Measurements from ENCODE around the gene RGS7. TPM values are rescaled to one million over a fixed set of nuclear protein-coding genes. Genes with fewer than 3 reads are reported as not detected.
"Not testable (repeated sequence)": the region's sequence is repeated elsewhere in the genome, so short reads cannot be mapped to it uniquely, and the experiment has no call there.

RGS7 gene
- total RNA-seq, 2 donors from 2014 or later, result not detected

DNA sequence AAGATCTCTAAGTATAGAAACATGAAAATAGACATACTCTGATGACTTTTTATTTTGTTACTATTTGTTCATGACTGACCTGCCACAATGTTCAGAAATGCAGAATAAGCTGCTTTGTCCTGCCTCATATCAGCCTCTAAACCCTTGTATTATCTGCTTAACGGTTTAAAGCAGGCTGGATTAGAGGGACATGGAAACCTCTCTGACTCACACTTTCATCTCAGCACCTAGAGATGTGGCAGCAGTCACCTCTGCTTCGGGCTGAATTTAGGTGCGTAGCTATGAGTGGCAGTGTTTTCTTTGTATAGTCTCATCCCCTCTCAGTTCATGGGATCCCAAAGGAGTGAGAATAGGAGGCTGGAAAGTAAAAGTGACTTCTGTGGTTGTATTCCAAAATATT, 255.4 kb downstream of the RGS7 start:
- H3K4me3 ChIP-seq, result no peak overlapping the region
- H3K27me3 ChIP-seq, result no peaks in the 10 kb centered on the region
- H3K4me1 ChIP-seq, result no peaks in the 10 kb centered on the region
- DNase-seq (ENCODE audit: low spot score), result no peak
- TF ChIP-seq, protein P1, sequence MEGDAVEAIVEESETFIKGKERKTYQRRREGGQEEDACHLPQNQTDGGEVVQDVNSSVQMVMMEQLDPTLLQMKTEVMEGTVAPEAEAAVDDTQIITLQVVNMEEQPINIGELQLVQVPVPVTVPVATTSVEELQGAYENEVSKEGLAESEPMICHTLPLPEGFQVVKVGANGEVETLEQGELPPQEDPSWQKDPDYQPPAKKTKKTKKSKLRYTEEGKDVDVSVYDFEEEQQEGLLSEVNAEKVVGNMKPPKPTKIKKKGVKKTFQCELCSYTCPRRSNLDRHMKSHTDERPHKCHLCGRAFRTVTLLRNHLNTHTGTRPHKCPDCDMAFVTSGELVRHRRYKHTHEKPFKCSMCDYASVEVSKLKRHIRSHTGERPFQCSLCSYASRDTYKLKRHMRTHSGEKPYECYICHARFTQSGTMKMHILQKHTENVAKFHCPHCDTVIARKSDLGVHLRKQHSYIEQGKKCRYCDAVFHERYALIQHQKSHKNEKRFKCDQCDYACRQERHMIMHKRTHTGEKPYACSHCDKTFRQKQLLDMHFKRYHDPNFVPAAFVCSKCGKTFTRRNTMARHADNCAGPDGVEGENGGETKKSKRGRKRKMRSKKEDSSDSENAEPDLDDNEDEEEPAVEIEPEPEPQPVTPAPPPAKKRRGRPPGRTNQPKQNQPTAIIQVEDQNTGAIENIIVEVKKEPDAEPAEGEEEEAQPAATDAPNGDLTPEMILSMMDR (IDR thresholded peaks at IDR 0.05), result no peak
- no peak overlapping the region for H3K27ac ChIP-seq
- no peaks in the 10 kb centered on the region for H3K36me3 ChIP-seq
- no peaks in the 10 kb centered on the region for H3K9me3 ChIP-seq

DNA sequence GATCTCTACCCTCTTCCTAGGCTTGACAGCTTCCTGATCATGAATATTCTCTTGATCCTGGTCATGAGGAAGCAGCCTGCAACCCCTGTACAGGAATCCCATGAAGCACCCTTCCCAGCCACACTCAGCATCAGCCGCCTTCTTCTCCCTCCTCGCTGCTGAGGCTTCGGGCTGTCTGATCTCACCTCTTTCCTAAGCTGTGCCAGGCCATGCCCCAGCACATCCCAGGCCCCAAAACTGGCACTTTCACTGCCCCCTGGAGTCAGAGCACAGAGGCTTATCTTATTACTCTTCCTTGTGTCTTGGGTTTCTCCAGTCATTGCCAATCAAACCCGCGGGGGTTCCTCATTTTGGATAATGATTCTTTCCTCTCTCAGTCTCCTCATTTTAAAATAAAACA, 259.5 kb downstream of the RGS7 start:
- Histone ChIP-seq H3K4me1 (no peaks in the 10 kb centered on the region), H3K27me3 (no peaks in the 10 kb centered on the region), H3K9me3 (no peaks in the 10 kb centered on the region), H3K36me3 (no peaks in the 10 kb centered on the region), H3K4me3 (no peak overlapping the region), H3K27ac (no peak overlapping the region)
- TF ChIP-seq, protein P1 (IDR thresholded peaks at IDR 0.05), result no peak
- DNase-seq (ENCODE audit: low spot score), result no peak

DNA sequence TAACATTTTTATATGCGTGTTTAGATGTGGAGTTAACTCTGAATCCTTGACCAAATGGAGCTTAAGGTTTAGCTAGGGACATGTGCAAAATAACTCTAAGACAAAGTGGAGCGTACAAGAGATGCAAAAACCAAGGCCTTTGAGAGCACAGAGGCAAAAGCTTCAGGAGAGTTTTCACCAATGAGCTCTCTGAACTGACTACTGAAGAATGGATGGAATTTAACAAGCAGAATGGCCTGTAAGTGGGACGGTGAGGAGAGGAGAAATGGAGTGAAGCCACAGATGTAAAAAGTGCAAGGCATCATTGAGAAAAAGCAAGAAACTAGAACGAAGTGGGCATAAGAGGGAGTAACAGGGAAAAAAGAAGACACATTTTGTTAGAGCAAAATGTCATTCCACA, 260.0 kb downstream of the RGS7 start:
- Histone ChIP-seq H3K4me3 (no peak overlapping the region), H3K27ac (no peak overlapping the region), H3K36me3 (no peaks in the 10 kb centered on the region), H3K9me3 (no peaks in the 10 kb centered on the region), H3K4me1 (no peaks in the 10 kb centered on the region), H3K27me3 (no peaks in the 10 kb centered on the region)
- DNase-seq (ENCODE audit: low spot score), result no peak
- TF ChIP-seq, protein P1 (IDR thresholded peaks at IDR 0.05), result no peak

DNA sequence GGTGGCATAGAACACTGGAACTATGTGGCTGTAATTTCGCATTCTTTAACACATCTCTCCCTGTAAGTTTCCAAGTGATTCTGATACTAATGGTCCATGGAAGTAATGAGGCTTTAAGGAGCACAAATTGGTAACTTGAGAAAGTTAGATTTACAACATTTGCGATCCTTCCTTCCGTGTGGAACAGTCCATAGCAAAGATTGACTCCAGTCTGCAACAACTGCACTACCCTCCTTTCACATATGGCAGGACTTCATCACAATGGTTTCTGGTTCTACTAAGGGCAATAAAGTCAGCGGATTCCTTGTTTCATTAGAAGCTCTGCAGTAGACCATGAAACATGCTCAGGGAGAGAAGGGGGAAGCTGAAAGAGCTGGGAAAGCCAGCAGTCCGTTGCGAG, 261.2 kb downstream of the RGS7 start:
- no peak overlapping the region for H3K27ac ChIP-seq
- no peak for DNase-seq (ENCODE audit: low spot score)
- no peak overlapping the region for H3K4me3 ChIP-seq
- H3K9me3 ChIP-seq, result no peaks in the 10 kb centered on the region
- H3K36me3 ChIP-seq, result no peaks in the 10 kb centered on the region
- no peaks in the 10 kb centered on the region for H3K4me1 ChIP-seq
- H3K27me3 ChIP-seq, result no peaks in the 10 kb centered on the region
- TF ChIP-seq, protein P1 (IDR thresholded peaks at IDR 0.05), result no peak

DNA sequence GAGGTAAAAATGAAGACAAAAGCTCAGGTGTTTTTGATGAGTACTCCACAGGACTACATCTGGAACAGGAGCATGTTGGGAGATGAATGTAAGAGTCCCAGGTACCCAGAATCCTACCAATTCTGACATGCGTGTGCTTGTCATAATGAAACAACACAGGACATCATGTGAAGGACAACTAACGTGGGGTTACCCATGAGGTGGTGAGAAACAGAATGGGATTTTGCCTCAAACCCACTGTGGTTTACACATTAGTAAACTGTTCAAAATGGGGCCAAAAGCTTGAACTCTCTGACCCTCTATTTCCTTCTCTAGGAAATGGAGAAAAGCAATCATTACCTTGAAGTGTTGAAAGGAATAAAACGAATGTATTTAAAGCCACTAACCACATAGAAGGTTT, 266.2 kb downstream of the RGS7 start:
- TF ChIP-seq, protein P1 (IDR thresholded peaks at IDR 0.05), result no peak
- Histone ChIP-seq H3K27ac (no peak overlapping the region), H3K9me3 (no peaks in the 10 kb centered on the region), H3K36me3 (no peaks in the 10 kb centered on the region), H3K27me3 (no peaks in the 10 kb centered on the region), H3K4me1 (no peaks in the 10 kb centered on the region), H3K4me3 (no peak overlapping the region)
- DNase-seq (ENCODE audit: low spot score), result no peak

DNA sequence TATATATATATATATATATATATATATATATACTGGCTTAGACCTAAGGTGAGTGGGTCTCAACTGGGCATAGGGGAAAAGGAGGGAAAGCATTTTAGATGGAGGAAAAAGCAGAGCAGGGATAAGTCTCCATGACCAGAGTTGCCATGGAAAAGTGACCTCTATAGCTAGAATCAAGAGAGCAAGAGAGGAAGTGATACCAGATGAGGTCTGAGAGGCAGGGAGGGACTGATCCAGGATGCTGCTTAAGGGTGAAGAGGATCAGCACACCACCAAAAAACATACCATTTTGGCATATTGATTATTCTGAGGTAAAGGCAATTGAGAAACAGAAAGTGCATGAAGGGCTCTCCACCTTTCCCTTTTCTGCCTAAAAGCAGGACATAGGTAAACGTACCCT, 267.9 kb downstream of the RGS7 start:
- H3K9me3 ChIP-seq; H3K27me3 ChIP-seq; H3K4me3 ChIP-seq; H3K27ac ChIP-seq; H3K4me1 ChIP-seq; DNase-seq (ENCODE audit: low spot score); H3K36me3 ChIP-seq: not testable (repeated sequence)

DNA sequence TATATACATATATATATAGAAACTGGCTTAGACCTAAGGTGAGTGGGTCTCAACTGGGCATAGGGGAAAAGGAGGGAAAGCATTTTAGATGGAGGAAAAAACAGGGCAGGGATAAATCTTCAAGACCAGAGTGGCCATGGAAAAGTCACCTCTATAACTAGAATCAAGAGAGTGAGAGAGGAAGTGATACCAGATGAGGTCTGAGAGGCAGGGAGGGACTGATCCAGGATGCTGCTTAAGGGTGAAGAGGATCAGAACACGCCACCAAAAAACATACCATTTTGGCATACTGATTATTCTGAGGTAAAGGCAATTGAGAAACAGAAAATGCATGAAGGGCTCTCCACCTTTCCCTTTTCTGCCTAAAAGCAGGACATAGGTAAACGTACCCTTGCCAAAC, 268.9 kb downstream of the RGS7 start:
- not testable (repeated sequence) for H3K27me3 ChIP-seq; DNase-seq (ENCODE audit: low spot score); H3K36me3 ChIP-seq; H3K4me1 ChIP-seq; H3K27ac ChIP-seq; H3K4me3 ChIP-seq; H3K9me3 ChIP-seq

Measured in right atrium auricular region (tissue), 2 donors.